GM12892 (cell line): ENCODE data around the gene MACROD2.

Source experiments
- POLR2A ChIP-seq: IDR thresholded peaks from 2 replicates; pipeline ENCODE4 v1.6.1; 2011; ENCODE audit warnings: low read depth, low read length, control low read depth
- POLR2AphosphoS5 ChIP-seq: IDR thresholded peaks from 2 replicates; pipeline ENCODE4 v1.6.1; 2011; ENCODE audit warnings: low read depth, low read length, control low read depth

DNA sequence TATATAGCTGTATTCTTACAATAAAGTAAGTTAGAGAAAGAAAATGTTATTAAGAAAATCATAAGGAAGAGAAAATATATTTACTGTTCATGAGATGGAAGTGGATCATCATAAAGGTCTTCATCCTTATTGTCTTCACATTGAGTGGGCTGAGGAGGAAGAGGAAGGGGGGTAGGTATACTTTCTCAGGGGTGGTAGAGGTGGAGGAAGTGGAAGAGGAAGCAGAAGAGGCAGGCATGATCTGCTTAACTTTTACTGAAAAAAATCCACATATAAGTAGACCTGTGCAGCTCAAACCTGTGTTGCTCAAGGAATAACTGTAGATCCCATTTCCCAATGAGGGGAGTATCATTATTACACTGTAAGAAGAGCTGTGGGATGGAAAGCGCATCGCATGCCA, 1863.7 kb downstream of the MACROD2 start:
- no peak for TF ChIP-seq POLR2AphosphoS5
- TF ChIP-seq POLR2A, result no peak
